ENCODE measurements around the gene PKD2.

DNA sequence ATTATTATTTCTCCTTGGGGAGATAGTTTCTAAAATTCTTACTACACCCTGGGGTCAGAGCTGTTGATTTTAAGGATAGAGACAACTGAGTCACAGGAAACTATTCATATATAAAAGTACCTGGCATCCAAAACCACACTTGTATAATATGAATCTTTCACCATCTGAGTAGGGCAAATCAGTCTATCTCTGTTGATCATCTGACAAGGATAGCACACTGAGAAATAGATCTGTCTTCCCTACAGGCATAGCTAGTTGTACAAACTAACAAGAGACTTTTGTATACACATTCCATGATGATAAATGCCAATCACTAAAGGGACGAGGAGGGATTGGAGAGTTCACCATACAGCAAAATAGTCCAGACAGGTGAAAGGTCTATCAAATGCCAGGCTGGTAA lies 30.0 kb downstream of the PKD2 start:
- TF ChIP-seq SUZ12 (IDR thresholded peaks at IDR 0.05) = no peak
- TF ChIP-seq ARNT (IDR thresholded peaks at IDR 0.05) = no peak
- TF ChIP-seq NFRKB (IDR thresholded peaks at IDR 0.05) = no peak
- TF ChIP-seq CTBP1 (IDR thresholded peaks at IDR 0.05; ENCODE audit: borderline replicate concordance) = no peak
- TF ChIP-seq HDGF (IDR thresholded peaks at IDR 0.05; ENCODE audit: borderline replicate concordance) = no peak
- no peak for TF ChIP-seq L3MBTL2 (conservative IDR thresholded peaks at IDR 0.05)
- no peak for TF ChIP-seq FOXM1 (IDR thresholded peaks at IDR 0.05; ENCODE audit: borderline replicate concordance)
- no peak for TF ChIP-seq TARDBP (IDR thresholded peaks at IDR 0.05)
- no peak for TF ChIP-seq SP1 (IDR thresholded peaks at IDR 0.05)
- TF ChIP-seq ZNF384 (IDR thresholded peaks at IDR 0.05) = no peak
- TF ChIP-seq FOXK2 (IDR thresholded peaks at IDR 0.05) = no peak
- TF ChIP-seq BHLHE40 (IDR thresholded peaks at IDR 0.05; ENCODE audit: borderline replicate concordance) = no peak
- TF ChIP-seq, protein P1, sequence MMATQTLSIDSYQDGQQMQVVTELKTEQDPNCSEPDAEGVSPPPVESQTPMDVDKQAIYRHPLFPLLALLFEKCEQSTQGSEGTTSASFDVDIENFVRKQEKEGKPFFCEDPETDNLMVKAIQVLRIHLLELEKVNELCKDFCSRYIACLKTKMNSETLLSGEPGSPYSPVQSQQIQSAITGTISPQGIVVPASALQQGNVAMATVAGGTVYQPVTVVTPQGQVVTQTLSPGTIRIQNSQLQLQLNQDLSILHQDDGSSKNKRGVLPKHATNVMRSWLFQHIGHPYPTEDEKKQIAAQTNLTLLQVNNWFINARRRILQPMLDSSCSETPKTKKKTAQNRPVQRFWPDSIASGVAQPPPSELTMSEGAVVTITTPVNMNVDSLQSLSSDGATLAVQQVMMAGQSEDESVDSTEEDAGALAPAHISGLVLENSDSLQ (IDR thresholded peaks at IDR 0.05) = no peak
- TF ChIP-seq ELF4 (IDR thresholded peaks at IDR 0.05) = no peak
